Measurements from ENCODE around the gene HSPA2.
A peak's percentile ranks its signal among the peaks of the same experiment; 100 is the strongest.
"Not testable (repeated sequence)": the region's sequence is repeated elsewhere in the genome, so short reads cannot be mapped to it uniquely, and the experiment has no call there.

HSPA2 gene

GRCh38 chr14:64544607-64545312, 4.2 kb downstream of the HSPA2 start:
- TF ChIP-seq CTCF (IDR thresholded peaks at IDR 0.05; ENCODE audit: control insufficient read depth, insufficient read depth, low read depth, low read length, missing control alignments) = no peak
- DNase-seq (ENCODE audit: low read depth) = no peak
- no peak overlapping the region for H3K4me3 ChIP-seq (ENCODE audit: control insufficient read depth, low read depth, low read length)

- no peak for TF ChIP-seq CTCF (IDR thresholded peaks at IDR 0.05; ENCODE audit: control insufficient read depth, insufficient read depth, low read depth, low read length, missing control alignments)
- no peak for DNase-seq (ENCODE audit: low read depth)
- no peak overlapping the region for H3K4me3 ChIP-seq (ENCODE audit: control insufficient read depth, low read depth, low read length)
Observed at GRCh38 chr14:64549016-64549415, 8.5 kb downstream of the HSPA2 start.

- no peak for TF ChIP-seq CTCF (IDR thresholded peaks at IDR 0.05; ENCODE audit: control insufficient read depth, insufficient read depth, low read depth, low read length, missing control alignments)
- DNase-seq (ENCODE audit: low read depth) = no peak
- peak within 1 kb of the TSS; percentile 30 for H3K4me3 ChIP-seq (ENCODE audit: control insufficient read depth, low read depth, low read length)
Observed at GRCh38 chr14:64549791-64550620, 9.5 kb downstream of the HSPA2 start, which contains the start of gene PPP1R36. Gene PPP1R36 (plus strand): TSS chr14:64549961. CDS start chr14:64549998, 37 bp downstream.

GRCh38 chr14:64550621-64551333, 10.2 kb downstream of the HSPA2 start:
- DNase-seq (ENCODE audit: low read depth) = no peak
- H3K4me3 ChIP-seq (ENCODE audit: control insufficient read depth, low read depth, low read length) = no peak overlapping the region
- TF ChIP-seq CTCF (IDR thresholded peaks at IDR 0.05; ENCODE audit: control insufficient read depth, insufficient read depth, low read depth, low read length, missing control alignments) = no peak

- no peak overlapping the region for H3K4me3 ChIP-seq (ENCODE audit: control insufficient read depth, low read depth, low read length)
- TF ChIP-seq CTCF (IDR thresholded peaks at IDR 0.05; ENCODE audit: control insufficient read depth, insufficient read depth, low read depth, low read length, missing control alignments) = no peak
- DNase-seq (ENCODE audit: low read depth) = no peak
Observed at GRCh38 chr14:64554556-64554955, 14.0 kb downstream of the HSPA2 start.

- no peak overlapping the region for H3K4me3 ChIP-seq (ENCODE audit: control insufficient read depth, low read depth, low read length)
- no peak for TF ChIP-seq CTCF (IDR thresholded peaks at IDR 0.05; ENCODE audit: control insufficient read depth, insufficient read depth, low read depth, low read length, missing control alignments)
- DNase-seq (ENCODE audit: low read depth) = peak; percentile 83
Observed at GRCh38 chr14:64556526-64556925, 16.0 kb downstream of the HSPA2 start.

GRCh38 chr14:64558216-64558615, 17.7 kb downstream of the HSPA2 start:
- not testable (repeated sequence) for H3K4me3 ChIP-seq (ENCODE audit: control insufficient read depth, low read depth, low read length); DNase-seq (ENCODE audit: low read depth)

All from AG09309 (cell line).